ENCODE data around the gene GBP6.

- no peak for TF ChIP-seq CTCF (IDR thresholded peaks at IDR 0.05; ENCODE audit: insufficient read depth, low read length, poor library complexity, severe bottlenecking)
- TF ChIP-seq EZH2phosphoT487 (conservative IDR thresholded peaks at IDR 0.05; ENCODE audit: low read length), result no peak
Measured at GRCh38 chr1:89378001-89378400, 14.1 kb downstream of the GBP6 start.

All from SU-DHL-6 (cell line).